RWPE1 (cell line): Measurements from ENCODE around the gene PEX11G.

Source experiments
- CTCF ChIA-PET: fragments of 350-600 bp; sonication (Branson Sonifier 250); formaldehyde crosslinking; extraction: SDS; loops from one replicate; lab custom pipeline; 2021; lab: Yijun Ruan, JAX
- POLR2A ChIA-PET: fragments of 400-600 bp; formaldehyde crosslinking; extraction: SDS; loops from one replicate; lab custom pipeline; 2020; ENCODE audit warnings: antibody characterized with exemption; ENCODE audit not compliant: low non-redundant PET; lab: Yijun Ruan, JAX
- DNase-seq: peaks from one replicate; pipeline ENCODE4 v3.0.0; 2012; ENCODE audit warnings: low spot score
- H3K27ac ChIP-seq: fragments of 450-650 bp; 2 replicates; pipeline ENCODE4 v1.5.1; 2017
- CTCF ChIP-seq: fragments of 450-650 bp; conservative IDR thresholded peaks from 2 replicates; pipeline ENCODE4 v1.5.1; 2017; ENCODE audit warnings: low read depth, mild to moderate bottlenecking

The PEX11G gene

GRCh38 chr19:7478173-7478842 lies 10.5 kb downstream of the PEX11G start:
- no peak for DNase-seq
- CTCF ChIA-PET = no interaction called here
- peak overlapping the region; percentile 64 for H3K27ac ChIP-seq
- POLR2A ChIA-PET = no interaction called here
- no peak for TF ChIP-seq CTCF

DNA sequence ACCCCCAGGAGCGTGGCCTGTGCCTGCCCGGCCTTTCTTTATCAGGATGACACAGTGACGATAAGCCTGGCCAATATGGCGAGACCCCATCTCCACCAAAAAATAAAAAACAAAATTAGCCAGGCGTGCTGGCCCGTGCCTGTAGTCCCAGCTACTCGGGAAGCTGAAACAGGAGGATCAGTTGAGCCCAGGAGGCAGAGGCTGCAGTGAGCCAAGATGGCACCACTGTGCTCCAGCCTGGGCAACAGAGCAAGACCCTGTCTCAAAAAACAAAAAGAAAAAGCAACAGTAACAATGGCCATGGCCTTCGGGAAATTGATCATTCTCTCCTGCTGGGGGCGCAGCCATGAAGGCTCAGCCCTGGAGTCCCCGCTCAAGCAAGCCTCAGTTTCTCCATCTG lies 11.1 kb downstream of the PEX11G start:
- ChIA-PET POLR2A (no interaction called here), CTCF (interaction anchor here (0.6 kb wide), 1 partner anchor 84 kb away, joined by 3 read pairs; no protein-coding TSS in a partner anchor)
- H3K27ac ChIP-seq = peak overlapping the region; percentile 64; the same call in 1 of the 2 replicates
- no peak for TF ChIP-seq CTCF
- no peak for DNase-seq

GRCh38 chr19:7476777-7477494 lies 11.9 kb downstream of the PEX11G start:
- ChIA-PET CTCF (interaction anchor here (0.6 kb wide), 1 partner anchor 83 kb away, joined by 3 read pairs; no protein-coding TSS in a partner anchor), POLR2A (no interaction called here)
- DNase-seq = no peak
- H3K27ac ChIP-seq = peak overlapping the region; percentile 60; the same call in 1 of the 2 replicates
- TF ChIP-seq CTCF = no peak

- no peak for TF ChIP-seq CTCF
- peak overlapping the region; percentile 60 for H3K27ac ChIP-seq
- POLR2A ChIA-PET = no interaction called here
- CTCF ChIA-PET = no interaction called here
- no peak for DNase-seq
Measured at GRCh38 chr19:7476241-7476640, 12.6 kb downstream of the PEX11G start.

- ChIA-PET CTCF (no interaction called here), POLR2A (no interaction called here)
- H3K27ac ChIP-seq = peak overlapping the region; percentile 60
- no peak for DNase-seq
- no peak for TF ChIP-seq CTCF
Measured at GRCh38 chr19:7475665-7476064, 13.2 kb downstream of the PEX11G start.

DNA sequence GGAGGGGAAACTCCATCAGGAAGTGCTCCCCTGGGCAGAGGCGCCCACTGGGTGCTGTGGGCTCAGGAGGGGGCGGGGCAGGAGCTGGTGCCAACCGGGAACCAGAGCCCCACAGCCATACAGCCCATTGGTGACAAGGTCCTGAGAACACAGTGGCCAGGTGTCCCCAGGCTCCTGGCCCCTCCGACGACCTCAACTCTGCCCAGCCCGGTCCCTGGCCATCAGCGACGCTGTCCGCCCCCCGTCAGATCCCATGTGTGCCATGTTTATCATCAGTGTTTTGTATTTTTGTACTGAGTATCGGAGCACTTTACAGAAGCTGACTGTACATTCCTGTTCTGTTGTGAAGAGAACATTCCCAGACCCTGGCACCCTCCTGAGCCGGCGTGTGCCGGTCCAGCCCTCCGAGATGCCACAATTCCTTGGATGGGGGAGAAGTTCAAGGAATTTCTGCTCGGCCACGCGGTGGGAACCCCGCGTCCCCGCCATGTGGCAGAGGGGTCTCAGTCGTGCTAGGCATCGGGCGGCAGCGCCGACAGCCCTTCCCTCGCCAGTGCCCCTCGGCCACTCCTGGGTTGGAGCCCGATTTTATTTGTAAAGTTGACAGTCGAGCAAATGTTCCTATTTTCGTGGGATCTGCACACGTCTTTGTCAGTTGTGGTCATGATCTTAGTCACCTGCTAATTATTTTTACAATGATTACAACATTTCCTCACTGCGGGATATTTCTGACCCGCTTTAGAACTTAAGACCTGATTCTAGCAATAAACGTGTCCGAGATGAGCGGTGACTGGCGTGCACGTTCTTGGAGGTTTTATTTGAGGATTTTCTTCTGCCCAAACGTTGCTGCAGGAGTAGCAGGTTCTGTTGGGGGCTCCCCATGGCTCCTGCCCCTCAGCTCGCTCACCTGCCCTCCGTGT lies 16.9 kb downstream of the PEX11G start:
- ChIA-PET POLR2A (no interaction called here), CTCF (no interaction called here)
- H3K27ac ChIP-seq = peak overlapping the region; percentile 15
- no peak for DNase-seq
- no peak for TF ChIP-seq CTCF
